ENCODE data around the gene LDB2.

The LDB2 gene

DNA sequence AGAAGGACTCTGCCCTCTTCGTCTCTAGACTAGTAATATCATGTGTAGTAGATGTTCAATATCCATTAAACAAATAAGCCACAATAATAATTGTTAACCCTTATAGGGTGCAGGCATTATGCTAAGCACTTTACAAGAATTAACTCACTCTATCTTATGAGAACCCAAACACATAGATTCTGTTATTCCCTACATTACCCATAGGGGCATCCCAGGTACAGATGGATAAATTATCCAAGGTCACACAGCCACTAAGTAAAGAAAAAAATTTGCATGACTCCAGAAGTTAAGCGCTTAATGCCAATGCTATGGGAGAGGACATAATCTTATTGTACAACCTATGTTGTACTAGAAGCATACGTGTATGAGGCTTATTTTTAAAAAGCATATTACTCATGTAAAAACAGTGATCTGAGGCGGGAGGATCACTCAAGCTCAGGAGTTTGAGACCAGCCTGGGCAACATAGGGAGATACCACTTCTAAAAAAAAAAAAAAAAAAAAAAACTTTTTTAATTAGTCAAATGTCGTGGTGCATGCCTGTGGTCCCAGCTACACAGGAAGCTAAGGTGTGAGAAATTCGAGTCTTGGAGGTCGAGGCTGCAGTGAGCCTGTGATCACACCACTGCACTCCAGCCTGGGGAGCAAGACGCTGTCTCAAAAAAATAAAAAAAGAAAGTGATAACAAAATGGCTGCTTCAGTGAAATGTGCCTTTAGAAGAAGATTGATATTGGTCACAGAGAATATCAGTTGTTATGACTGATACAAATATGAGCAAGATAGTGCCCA lies 13.6 kb downstream of the LDB2 start:
- no peak for DNase-seq (ENCODE audit: low read depth in 2 of 2)

DNA sequence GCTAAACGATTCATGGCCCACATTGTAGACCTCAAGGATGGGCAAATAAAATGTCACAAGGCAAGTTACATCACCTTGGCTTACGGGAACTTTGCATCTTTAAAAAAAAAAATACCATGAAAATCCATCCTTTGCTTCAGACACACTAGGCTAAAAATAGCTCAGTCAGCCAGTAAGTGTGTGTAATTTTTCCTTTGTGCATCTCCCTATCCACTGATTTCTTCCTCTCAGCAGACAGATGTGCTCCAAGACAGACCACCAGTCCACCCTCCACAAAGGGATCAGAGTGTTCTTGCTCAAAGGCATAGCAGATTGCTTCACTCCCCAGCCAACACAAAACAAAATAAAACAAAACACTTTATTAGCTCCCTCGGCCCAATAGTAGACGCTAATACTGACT lies 14.6 kb downstream of the LDB2 start:
- no peak for DNase-seq (ENCODE audit: low read depth in 2 of 2)

DNA sequence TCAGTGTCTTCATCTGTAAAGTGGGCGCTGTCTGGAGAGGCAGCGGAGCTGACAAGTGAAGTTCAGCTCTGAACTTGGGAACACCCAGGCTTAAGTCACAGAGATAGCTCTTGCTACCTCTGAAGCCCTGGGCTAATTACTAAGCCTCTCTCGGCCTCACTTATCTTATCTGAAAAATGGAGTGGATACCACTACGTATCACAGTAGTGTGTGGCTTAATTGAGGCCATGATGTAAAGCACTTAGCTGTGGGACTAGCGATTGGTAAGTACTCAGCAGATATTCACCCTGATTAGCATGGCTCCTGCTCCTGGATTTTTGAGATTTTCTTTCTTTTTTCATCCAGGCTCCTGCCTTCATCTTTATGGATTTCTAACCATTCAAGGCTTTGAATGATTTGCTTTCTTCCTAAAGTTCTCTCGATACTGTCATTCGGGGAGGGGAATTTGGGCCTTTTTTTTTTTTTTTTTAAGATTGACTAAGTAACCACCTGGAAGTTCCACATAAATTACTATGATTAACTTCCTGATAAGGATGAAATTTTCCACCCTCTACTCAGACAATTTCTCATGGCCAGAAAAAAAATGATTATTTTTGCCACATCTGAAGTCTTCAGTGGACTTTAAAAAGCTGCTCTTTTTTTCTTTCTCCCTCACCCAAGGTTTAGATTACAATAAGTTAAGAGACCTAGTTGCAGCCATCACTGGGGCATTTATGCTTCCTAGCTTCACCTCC lies 17.1 kb downstream of the LDB2 start:
- DNase-seq (ENCODE audit: low read depth in 2 of 2) = no peak

DNA sequence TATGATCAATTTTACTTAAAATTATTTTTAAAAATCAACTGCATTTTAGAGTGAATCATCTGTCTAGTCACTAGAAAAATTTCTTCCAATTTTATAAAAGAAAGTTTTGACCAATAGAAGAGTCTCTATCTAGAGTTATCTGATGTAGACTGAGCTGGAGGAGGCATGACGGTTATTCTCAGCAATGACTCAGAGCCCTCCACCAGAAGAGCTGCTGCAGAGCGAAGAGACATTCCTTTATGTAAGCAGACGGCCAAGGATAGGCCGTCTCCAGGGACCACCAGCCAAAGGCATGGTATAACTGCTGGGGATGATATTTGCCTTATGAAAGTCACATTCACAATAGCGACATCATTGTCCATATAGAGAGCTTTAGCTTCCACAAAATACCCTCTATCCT lies 23.0 kb downstream of the LDB2 start:
- DNase-seq (ENCODE audit: low read depth in 2 of 2) = no peak

DNA sequence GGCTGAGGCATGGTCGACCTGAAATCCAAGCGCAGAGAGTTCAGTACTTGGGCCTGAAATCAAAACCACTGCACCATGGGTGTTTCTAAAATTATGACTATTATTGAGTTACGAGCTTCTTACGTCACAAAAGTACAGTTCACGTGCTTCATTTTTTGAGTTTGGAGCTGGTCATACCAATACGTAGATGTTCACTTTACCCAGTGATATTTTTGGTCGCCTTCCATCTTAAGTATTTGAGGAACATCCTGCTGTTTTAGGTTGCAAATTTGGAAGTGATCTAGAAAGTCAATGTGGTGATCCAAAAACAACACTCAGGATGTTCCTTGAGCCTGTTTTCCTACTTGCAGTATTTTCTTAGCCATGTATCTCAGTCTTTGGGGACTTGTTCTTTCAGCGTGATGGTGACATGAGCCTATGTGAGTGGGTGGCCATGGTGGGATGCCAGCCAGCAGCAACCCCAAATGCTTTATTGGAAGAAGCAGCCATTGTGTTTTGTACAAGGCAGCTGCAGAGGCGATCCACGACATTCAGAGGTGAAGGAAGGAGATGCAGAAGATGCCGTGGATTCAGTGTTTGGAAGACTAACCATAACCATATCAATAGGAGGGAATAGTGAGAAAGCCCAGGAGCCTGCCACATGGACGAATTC lies 28.7 kb downstream of the LDB2 start:
- no peak for DNase-seq (ENCODE audit: low read depth in 2 of 2)

DNA sequence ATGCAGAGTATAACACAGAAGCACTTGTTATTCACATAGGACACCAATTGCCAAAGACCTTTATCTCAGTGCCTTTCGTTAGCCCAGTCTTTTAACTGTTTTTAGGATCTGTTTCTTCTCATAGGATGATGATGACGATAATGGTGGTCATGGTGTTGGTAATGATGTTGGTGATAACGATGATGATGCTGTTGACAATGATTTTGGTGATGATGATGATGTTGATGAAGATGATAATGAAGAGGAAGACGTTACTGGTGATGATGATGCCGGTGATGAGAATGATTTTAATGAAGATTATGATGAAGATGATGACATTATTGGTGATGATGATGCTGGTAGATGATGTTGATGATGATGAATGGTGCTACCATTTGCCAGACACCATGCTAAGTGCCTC lies 29.8 kb downstream of the LDB2 start:
- no peak for DNase-seq (ENCODE audit: low read depth in 2 of 2)

DNA sequence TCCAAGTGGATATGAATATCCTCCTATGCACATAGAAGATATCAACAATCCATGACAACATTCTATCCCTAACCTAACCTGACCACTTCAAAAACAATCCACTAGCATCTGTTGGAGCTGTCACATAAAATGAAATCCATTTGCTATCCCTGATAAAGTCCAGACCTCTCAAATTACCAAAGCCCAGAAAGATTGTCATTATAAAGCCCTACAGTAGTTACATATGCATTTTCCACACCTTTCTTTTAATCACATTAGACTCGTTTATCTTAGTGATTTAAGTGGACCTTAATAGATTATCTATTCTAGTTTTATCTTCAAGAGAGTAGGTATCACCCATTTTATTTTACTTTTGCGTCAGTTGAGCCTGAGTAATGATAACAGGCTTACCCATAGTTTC lies 30.6 kb downstream of the LDB2 start:
- no peak for DNase-seq (ENCODE audit: low read depth in 2 of 2)

DNA sequence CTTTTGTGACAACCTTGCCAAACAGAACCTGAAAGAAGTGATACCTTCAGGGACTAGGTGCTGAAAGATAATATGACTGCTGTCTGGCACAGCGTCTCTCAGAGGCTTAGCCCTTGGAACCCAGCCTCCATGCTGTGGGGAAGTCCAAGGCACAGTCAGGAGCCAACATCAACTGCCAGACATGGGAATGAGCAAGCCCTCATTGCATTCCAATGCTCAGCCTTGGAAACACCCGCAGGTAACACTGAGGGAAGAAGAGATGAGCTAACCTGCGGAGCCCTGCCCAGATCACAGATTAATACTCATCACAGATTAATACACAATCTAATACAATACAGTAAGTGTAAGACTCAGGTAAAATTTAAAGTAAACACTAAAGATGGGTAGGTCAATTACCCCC lies 31.5 kb downstream of the LDB2 start:
- DNase-seq (ENCODE audit: low read depth in 2 of 2) = no peak

DNA sequence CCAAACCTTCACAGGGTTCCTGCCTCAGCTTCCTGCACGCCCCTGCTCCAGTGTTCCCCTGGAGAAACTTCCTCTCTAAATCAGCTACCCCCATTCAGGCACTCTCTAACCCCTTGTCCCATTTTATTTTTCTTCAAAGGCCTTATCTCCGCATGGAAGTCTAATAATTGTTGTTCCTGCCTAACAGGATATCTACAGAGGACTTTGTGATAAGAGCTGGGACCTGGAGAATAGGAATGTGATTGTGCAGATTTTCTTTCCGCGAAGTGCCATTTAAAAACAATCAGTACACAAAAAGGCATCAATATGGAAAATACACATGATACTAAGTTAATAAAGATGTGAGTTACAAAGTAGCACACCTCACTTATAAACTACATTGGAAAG lies 32.6 kb downstream of the LDB2 start:
- DNase-seq (ENCODE audit: low read depth in 2 of 2) = no peak

DNA sequence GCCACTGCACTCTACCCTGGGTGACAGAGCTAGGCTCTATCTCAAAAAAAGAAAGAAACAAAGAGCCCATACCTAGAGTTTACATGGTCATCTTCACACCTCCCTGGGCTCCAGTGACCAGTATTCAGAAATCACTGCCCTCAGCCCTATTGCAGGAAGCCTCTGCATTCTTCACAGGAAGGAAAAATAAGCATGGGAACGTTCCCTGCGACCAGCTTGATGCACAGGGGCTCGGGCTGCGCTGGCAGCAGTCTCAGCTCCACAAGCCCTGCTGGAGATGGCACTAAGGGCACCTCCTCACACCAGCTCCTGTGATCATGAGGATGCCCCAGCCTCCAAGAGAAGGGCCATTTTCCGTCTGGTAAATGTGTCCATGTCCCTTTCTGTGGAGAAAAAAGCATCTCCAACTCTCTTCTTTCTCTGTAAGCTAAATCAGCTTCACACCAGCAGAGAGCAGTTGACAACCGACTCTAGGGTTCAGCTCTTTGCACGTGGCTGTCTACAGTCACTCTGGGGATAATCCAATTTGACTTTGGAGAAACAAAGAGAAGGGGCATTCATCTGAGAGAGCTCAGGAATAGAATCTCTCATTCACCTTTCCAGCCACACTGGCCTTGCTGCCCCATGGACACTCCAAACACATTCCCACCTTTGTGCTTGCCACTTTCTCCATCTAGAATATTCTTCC lies 33.1 kb downstream of the LDB2 start:
- DNase-seq (ENCODE audit: low read depth in 2 of 2) = no peak

DNA sequence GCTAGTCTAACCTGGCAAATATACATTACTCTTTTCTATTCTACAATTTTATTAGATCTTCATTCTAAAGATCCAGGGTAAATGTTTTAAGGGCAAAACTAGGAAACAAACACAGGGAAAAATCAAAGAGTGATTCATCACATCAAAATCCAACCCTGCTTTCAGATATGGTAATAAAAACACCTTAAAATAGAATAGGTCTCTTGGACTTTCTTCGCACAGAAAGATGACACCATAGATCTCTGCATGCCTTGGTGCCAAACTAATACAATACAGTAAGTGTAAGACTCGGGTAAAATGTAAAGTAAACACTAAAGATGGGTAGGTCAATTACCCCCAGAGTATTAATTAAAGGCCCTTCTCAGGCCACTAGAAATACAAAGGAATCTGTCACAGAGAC lies 34.2 kb downstream of the LDB2 start:
- DNase-seq (ENCODE audit: low read depth in 2 of 2) = no peak

DNA sequence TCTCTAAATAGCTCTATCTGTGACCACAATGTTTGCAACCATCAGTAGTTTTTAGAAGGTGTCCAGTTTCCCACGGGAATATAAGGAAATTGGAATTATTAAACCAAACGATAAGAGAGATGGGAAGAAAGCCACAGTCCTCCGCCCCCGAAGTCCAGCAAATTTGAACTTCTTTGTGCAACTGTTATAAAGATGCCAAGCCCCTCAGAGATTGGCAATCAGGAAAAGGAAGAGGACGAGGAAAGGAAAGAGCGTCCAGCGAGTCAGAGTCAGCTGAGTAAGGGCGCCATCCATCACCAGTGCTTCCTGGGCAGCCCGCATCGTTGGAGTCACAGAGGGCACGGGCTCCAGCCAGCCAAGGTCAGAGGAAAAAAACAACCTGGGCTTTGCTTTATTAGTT lies 35.7 kb downstream of the LDB2 start:
- no peak for DNase-seq (ENCODE audit: low read depth in 2 of 2)

DNA sequence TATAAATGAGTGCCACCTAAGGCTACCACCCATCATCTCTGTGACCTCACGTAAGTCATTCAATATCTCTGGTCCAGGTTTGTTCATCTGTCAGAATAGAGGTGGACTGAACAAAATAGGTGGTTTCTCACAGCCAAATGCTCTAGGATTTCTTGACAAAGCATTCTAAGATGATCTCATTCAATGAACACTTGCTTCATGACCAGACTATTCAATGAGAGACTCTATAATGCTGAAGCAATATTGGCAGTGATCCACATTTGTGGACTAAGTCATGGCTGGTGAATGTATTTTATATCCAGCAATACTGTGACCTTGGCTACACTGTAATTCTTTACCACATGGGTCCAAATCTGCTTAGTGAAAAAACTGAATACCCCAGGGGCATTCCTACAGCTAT lies 37.9 kb downstream of the LDB2 start:
- no peak for DNase-seq (ENCODE audit: low read depth in 2 of 2)

DNA sequence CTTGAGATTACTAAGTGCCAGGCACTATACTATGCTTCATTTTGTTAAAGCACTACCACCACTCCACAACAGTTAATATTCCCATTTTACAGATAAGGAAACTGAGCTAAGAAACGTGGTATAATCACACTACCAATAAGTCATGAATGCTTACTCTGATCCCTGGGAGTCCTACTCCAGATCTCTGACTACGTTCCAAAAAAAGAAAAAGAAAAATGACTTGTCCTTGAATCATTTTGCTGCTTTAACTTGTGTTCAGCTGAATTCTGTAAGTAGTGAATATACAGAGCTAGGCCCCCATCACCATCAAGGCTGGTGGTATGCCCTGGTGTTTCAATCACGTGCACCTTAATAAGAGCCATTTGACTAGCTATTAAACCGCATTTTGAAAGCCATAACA lies 39.4 kb downstream of the LDB2 start:
- DNase-seq (ENCODE audit: low read depth in 2 of 2) = no peak

DNA sequence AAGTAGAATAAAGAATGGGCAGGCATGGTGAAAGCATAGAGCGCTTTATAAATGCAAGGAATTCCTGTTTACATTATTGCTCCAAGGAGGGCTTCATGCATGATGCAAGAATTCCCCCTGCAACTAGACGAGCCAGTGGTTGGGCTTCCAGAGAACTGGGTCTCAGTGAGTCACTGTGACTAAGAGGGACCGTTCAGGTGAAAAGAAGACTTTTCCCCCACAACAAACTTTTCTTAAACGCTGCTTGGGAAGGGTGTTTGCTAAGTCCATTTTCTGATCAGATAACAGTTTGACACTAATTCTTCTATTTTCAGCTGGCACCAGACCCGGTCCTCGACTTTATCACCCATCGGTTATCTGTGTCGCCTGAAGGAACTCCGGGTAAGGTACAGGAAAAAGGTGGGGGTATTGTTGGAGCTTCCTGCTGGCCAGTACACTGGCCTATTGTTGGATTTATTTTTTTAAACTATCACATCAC lies 40.1 kb downstream of the LDB2 start:
- no peak for DNase-seq (ENCODE audit: low read depth in 2 of 2)

DNA sequence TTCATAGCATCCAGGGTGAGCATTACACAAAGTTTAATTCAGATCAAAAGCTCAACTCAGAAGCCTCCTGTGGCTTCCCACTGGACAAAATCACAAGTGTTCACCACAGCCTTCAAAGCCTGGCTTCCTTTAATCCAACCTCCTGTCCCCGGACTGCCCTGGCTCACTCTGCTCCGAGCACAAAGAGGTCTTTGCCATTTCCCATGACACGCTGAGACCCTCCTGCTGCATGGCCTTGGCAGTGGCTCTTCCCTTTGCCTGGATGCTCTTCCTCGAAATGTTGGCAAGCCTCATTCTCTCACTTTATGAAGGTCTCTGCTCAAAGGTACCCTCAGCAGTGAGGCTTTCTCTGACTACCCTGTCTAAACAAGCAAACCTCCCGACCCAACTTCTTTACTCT lies 41.0 kb downstream of the LDB2 start:
- DNase-seq (ENCODE audit: low read depth in 2 of 2) = no peak

DNA sequence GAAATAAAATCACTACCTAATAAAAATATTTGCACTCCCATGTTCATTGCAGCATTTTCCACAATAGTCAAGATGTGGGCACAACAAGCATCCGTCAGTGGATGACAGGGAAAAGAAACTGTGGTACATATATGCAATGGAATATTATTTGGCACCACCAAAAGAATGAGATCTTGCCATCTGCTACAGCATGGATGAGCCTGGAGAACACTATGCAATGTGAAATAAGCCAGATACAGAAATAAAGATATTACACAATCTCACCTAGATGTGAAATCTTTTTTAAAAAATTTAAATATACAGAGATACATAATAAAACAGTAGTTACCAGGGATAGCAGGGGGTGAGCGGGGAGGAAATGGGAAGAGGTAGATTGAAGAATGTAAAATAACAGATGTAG lies 44.8 kb downstream of the LDB2 start:
- no peak for DNase-seq (ENCODE audit: low read depth in 2 of 2)

DNA sequence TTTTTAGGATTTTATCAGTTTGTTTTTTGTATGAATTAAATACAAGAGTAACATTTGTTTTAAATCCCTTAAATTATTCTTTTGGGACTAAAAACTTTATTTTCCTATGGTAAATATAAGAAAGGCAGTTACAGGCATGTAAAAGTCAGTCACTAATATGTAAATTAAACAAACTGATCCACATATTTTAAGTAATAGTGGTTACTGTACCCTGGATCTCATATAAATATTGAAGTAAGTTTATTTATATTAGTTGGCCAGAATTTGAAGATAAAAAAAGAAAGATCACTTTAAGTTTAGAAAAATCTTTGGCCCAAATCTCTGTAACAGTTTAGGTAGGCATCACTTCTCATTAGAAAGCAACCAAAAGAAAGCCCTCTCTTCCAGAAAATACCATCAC lies 45.8 kb downstream of the LDB2 start:
- DNase-seq (ENCODE audit: low read depth in 2 of 2) = no peak

DNA sequence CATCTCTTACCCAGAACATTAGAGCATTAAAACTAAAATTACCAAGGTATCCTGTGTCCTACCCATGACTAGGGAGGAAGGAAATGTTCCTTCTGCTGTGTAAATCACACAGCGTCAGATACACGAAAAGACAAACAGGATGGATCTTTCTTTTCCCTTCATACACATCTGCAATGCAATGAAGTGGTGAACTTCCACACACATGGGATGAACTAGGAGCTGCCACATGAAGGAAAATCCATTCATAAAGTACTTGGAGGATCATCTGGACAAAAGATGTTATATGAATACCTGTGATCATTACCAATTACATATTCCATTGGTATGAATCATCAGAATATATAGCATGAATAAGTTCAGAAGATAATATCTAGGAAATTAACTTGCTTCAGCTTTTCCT lies 46.2 kb downstream of the LDB2 start:
- DNase-seq (ENCODE audit: low read depth in 2 of 2) = no peak

DNA sequence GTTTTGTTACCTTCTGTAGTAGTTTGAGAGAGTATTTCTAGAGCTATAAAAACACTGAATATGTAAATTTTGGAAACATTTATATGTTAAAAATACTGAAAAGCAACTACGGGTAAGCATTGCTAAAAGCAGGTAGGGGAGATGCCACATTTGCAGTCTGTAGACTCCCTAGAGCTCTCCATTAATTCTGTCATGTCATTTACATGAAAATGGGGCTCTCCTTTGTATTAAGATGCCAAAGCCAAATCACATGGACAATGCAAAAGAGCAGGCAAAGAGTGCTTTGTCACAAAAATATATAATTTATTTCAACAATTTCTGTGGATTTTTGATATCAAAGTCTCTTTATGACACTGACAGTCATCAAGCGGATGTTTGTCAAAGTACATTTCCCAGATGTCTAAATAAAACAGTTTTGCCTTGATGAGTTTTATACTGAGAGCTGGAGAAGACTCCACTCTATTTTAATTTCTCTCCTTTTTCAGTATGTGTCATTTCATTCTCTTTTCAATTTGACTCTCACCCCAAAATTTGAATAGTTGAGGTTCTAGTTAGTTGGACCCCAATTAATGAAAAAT lies 51.8 kb downstream of the LDB2 start:
- no peak for DNase-seq (ENCODE audit: low read depth in 2 of 2)

DNA sequence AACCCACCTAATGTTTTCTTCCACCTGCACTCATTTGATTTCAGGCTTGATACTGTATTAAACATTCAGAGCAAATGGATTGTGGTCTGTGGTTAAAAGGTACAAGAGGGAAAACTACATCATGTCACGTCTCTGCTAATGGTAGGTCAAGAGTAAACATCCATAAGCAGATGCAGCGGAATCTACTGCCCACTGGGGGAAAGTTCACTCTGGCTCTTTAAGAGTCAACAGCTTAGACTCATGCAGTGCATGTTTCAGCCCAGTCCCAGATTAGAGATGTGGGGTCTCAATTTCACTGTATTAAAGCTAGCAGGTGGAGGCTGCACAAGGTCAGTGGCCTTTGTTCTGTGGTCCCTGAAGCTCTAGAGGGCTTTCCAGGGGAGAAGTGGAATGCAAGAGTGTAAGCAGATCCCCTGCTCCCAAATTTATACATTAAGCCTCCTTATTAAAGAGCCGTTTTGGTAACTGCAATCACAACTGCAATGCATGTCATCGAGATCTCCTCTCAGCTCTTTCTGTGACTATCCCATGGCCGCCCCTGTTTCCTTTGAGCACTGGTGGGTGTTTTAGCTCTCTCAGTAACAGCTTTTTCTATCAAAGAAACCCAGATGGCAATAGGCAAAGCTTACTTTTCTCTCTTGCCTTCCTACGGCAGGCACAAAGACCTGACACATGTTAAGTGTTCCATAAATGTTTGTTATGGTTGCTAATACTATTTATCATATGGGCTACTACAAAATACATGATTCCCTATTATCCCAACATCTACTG lies 53.4 kb downstream of the LDB2 start:
- no peak for DNase-seq (ENCODE audit: low read depth in 2 of 2)
